Measurements from ENCODE around the gene DISP3.

DISP3 gene

DNA sequence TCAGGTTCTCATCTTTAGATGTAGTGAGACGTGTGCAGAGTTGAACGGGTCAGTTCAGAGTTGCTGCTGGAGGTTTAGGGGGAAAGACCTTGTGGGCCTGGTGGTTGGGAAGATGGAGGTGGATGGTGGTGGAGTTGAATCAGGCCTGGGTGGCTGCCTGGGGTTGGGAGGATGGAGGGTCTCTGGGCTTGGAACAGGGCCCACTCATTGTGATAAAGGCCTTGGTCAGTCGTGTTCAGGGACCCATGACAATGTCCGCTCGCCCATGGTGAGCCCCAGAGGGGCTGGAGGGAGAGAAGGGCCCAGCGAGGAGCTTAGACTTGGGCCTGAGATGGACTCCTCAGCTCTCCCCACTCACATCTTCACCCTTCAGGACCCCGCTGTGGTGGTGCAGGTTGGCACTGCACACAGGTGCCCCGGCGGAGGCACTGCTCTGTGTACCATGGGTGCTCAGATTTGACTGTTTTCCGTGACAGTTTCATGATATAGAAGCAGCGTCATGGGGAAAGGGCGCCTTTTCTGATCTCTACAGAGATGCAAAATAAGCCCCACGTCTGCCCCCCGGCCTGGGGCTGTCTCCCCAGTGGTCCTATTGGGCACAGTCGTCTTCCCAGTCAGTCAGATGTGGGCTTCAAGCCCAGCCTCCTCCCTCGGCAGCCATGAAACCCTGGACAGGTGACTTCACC, 39.2 kb downstream of the DISP3 start:
- no peak for DNase-seq

DNA sequence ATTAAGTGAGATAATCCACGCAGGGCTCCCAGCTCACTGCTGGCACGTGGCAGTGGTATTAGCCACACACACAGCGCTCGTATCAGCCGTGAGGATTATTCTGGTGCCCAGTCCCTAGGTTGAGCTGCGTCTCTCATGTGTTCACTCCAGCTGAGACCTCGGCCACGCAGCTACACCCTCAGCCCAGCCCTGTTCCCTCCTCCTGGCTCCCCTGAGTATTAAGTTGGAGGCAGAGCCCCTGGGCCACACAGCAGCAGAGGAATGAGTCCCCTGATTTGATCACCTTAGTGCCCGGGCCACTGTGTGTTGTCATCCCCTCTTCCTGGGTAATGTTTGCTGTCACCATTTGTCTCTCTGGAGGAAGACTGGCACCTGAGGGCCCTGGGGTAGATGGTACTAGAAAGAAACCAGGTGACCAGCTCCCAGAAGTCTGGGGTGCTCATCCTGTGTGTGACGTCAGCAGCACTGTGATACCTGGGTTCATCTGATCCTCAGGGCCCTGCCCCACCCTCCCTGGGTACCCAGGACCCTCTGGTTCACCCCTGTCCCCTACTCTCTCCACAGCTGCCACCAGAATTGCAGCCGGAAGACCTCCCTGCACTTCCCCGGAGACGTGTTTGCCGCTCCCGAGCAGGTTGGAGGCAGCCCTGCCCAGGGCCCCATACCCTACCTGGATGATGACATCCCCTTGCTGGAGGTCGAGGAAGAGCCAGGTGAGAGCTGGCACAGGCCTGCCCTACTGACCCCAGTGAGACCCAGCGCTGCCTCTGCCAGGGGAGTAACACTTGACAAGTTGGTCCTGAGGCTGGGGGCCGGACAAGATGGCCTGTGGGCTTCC, 40.1 kb downstream of the DISP3 start:
- no peak for DNase-seq

DNA sequence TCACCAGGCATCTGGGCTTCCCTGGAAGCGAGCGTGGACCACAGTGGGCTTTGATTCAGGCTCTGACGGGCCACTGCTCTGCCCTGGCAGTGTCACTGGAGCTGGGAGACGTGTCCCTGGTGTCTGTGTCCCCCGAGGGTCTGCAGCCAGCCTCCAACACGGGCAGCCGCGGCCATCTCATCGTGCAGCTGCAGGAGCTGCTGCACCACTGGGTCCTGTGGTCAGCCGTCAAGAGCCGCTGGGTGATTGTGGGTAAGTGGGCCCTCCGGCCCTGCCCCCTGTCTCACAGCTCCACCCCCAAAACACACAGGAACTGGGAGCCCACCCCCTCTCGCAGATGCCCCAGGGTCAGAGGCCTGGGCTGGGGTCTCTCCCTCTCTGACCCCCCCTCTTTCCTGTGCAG, 40.7 kb downstream of the DISP3 start:
- DNase-seq = no peak

DNA sequence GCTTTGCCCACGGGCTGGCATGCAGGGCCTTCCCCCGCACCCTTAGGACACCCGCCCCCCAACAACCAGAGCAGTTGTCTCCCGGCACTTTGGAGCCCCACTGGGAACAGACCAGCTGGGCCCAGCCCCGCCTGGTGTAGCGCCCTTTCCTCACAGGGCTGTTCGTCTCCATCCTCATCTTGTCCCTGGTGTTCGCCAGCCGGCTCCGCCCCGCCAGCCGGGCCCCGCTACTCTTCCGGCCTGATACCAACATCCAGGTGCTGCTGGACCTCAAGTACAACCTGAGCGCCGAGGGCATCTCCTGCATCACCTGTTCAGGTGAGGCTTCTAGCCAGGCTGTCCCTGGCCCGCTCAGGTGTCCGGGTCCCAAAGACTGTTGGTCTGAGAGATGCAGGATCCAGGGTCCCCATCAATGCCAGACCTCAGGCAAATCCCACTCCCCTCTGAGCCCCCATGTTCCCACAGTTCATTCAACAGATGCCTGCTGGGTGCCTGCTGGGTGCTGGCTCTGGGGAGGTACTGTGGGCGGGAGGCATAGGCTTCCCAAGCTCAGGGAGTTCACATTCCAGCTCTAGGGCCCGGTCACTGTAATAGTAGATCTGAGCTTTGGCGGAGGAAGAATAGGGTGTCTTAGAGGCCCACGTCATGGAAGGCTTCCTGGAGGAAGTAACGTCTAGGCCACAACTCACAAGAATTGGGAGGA, 41.7 kb downstream of the DISP3 start:
- no peak for DNase-seq

DNA sequence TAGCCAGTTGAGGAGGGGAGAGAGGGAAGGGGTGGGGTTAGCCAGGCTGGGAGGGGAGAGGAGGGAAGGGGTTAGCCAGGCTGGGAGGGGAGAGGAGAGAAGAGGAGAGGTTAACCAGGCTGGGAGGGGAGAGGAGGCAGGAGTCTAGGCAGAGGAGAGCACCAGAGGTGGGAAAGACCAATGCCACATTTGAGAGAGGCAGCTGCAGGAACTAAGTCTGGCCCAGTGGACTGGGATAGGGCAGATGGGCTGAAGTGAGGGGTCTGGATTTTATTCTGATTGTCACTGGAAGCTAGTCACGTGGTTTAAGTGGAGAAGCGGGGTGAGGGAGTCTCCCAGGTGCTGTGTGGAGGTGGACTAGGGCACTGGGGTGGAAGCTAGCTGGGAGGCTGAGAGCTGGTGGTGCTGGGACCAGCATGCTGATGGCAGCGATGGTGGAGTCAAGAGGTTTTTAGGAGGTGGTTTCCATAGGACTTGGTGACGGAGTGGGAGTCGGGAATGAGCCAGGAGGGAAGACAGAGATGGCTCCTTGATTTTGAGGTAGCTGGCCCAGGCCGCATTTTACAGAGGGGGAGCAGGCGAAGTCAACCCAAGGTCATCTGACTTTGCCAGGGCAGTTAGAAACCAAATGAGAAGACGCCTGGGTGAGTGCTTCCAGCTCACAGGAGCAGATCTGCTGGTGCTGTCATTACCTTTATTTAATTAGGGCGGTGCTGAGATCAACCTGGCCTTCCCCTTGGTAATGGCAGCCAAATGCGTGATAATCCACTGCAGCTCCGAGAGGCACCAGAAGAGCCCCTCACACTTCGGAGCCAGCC, 42.8 kb downstream of the DISP3 start:
- DNase-seq = no peak

DNA sequence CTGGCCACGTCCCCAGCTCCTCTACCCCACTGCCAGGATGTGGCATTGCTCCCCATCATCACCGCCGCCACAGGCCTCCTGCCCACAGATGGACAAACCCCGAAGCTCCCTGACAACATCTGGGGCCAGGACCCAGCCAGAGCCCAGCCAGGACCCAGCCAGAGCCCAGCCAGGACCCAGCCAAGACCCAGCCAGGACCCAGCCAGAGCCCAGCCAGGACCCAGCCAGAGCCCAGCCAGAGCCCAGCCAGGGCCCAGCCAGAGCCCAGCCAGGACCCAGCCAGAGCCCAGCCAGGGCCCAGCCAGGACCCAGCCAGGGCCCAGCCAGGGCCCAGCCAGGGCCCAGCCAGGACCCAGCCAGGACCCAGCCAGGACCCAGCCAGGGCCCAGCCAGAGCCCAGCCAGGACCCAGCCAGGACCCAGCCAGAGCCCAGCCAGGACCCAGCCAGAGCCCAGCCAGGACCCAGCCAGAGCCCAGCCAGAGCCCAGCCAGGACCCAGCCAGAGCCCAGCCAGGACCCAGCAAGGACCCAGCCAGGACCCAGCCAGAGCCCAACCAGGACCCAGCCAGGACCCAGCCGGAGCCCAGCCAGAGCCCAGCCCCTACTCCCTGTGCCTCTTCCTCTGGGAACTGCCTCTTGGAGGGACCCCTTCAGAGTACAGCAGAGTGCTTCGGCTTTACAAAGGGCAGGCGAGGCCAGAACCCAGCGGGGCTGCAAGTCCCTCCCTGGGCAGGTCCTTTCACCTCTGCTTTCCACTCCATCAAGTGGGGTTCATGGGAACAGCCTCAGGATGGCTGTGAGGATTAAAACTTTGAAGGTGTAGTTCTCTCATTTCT, 43.7 kb downstream of the DISP3 start:
- no peak for DNase-seq

DNA sequence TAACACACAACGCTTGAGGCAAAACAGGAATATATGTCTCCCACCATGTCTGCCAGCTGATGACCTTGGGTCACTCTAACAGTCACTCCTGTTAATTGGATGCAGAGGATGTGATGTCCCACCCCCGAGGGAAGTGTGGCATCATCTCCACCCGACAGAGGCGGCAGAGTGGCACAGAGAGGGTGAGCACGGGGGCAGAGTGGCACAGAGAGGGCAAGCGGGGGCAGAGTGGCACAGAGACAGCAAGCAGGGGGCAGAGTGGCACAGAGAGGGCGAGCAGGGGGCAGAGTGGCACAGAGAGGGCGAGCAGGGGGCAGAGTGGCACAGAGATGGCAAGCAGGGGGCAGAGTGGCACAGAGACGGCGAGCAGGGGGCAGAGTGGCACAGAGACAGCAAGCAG, 44.3 kb downstream of the DISP3 start:
- no peak for DNase-seq

DNA sequence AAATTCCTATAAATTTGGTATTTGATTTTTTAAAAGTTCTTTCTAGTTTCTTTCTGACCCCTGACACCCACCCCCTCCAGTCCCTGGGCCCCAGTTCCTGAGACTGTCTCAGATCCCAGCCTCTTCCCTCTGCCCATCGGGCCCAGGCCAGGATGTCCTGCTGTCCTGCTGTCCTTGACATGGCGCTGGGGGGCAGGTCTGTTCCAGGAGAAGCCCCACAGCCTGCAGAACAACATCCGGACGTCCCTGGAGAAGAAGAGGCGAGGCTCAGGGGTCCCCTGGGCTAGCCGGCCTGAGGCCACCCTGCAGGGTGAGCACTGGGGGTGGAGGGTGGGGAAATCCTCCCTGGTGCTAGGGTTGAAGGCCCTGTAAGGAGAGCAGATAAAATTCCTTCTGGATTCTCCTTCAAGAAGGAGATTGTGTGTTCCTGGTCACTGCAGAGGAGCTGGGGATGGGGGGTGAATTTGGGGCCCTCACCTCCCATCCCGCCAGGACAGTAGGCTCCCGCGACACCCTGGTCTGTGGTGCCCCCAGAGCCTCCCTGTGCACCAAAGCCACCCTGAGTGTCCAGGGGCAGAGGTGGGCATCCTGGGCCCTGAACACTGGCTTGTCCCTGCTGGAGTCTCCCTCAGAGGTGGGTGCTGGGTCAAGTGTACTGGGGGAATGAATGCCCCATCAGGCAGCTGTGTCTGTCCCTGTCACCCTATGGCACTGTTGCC, 45.0 kb downstream of the DISP3 start:
- DNase-seq = no peak

DNA sequence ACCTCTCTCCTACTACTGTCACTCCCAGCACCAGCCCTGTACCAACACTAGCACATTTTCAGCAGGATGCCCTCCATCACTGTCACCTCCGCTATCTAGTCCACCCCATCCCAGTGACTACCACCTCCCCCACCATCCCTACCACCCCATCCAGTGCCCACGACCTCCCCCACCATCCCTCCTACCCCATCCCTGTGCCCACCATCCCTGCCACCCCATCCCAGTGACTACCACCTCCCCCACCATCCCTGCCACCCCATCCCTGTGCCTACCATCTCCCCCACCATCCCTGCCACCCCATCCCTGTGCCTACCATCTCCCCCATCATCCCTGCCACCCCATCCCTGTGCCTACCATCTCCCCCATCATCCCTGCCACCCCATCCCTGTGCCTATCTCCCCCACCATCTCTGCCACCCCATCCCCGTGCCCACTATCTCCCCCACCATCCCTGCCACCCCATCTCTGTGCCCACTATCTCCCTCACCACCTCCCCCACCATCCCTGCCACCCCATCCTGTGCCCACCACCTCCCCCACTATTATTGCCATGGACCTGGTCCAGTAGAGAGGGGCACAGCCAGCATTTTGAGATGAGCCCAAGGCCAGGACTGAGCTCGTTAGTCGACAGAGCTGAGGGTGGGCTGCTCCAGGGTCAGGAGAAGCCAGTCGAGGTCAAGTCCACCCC, 45.7 kb downstream of the DISP3 start:
- DNase-seq = no peak

DNA sequence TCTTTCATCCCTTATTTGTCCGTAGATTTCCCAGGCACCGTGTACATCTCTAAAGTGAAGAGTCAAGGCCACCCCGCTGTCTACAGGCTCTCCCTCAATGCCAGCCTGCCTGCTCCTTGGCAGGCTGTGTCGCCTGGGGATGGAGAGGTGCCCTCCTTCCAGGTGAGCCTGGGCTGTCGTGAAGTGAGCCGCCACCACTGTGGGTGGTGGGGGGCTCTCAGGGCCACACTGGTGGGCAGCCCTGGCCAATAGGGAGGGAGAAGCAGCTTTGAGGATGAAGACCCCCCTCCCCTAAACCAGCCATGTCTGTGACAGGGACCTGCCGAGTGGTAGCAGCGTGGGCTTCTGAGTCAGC, 46.2 kb downstream of the DISP3 start:
- DNase-seq = no peak

DNA sequence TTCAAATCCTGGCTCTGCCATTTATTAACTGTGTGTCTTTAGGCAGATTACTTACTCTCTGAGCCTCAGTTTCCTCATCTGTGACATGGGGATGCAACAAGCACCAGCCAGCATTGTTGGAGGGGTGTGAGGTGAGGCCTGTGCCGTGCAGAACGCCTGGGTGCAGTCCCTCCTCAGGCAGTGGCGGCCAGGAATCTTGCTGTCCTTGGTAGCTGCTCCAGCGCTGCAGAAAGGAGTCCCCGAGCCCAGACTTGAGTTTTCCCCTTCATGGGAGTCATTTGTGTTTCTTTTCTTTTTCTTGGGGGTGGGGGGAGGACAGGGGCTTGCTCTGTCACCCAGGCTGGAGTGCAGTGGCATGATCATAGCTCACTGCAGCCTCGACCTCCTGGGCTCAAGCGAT, 46.6 kb downstream of the DISP3 start:
- DNase-seq = no peak

DNA sequence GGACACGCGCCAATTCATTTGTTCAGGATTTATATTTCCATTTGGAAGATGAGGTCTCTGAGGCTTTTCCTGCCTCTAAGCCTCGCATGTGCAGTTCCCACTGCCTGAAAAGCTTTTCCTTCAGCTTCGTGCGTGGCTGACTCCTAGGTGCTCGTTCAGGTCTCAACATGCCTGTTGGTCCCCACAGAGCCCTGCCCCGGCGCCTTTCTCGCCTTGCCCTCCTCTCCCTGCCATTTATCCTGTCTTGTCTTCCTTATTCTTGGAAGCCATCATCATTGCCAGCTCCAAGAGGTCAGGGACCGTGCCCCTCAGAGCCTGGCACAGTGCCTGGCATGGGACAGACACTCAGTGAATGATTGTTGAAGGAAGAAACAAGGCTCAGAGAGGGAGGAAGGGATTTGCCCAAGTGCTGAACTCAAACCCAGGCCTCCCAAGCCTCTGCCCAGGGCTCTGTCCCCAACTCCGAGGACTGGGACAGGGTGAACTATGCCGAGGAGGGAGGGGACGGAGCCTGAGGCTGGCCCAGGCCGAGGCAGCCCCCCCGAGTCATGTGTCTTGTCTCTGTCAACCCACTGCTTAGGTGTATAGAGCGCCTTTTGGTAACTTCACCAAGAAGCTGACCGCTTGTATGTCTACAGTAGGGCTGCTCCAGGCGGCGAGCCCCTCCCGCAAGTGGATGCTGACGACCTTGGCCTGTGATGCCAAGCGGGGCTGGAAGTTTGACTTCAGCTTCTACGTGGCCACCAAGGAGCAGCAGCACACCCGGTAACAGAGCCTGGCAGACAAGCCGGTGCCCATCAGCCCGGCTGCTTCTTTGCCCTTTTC, 47.3 kb downstream of the DISP3 start:
- DNase-seq = no peak

DNA sequence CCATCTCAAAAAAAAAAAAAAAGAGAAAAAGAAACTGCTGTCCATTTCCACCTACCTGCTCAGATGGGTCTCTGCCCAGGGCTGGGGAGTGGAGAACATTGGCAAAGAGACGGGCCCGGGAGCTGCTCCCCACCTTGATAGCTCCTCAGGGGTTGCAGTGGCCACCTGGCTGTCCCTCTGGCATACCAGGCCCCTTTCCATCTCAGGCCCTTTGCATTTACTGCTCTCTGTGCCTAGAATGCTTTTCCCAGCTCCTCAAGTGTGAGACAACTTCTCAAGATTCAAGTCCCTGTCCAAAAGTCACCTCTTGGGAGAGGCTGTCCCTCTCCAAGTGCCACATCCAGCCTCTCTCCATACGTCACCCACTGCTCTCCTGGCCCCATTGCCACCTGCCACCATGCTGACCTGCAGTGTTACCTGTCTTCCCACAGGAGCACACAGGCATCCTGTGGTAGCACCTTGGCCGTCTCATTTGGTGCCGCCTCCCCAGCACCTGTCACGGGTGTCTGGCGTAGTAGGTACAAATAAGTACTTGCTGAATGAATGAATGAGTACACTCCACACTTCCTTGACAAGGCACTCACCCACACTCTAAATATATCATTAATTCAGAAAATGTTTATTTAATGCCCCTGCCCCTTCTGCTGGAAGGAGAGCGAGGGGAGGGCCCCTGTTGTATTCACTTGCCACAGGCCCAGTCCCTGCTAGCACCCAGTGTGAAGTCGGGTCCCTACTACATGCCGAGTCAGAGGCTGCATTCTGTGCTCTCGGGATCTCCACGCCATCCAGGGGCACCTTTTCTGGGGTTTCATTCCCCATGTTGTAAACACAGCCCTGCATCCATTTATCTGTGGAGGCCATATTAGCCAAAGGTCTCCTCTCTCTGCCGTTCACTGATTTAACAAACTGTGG, 48.8 kb downstream of the DISP3 start:
- no peak for DNase-seq

DNA sequence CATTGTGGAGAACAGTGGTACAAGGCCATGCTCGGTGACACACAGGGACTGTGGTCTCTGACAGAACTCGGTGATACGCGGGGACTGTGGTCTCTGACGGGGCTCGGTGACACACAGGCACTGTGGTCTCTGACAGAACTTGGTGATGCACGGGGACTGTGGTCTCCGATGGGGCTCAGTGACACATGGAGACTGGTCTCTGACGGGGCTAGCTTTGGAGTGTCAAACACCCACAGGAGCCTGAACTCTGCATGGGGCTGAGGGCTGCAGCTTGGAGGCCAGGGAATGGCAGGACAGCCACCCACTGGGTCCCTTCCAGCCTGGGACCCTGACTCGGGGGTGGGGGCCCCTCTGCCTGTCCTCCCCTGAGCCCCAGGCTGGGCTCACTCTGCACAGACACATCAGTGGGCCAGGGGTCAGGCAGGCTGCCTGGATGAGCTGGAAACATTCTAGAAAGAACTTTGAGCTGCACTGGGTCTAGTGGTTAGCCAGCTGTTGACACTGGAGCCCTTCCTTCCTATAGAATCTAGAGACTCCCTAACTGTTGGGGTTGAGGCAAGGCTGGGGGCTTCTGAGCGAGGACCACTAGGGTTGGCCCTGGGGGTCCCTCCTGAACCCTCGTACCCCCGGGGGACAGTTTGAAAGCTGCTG, 49.8 kb downstream of the DISP3 start:
- DNase-seq = no peak

DNA sequence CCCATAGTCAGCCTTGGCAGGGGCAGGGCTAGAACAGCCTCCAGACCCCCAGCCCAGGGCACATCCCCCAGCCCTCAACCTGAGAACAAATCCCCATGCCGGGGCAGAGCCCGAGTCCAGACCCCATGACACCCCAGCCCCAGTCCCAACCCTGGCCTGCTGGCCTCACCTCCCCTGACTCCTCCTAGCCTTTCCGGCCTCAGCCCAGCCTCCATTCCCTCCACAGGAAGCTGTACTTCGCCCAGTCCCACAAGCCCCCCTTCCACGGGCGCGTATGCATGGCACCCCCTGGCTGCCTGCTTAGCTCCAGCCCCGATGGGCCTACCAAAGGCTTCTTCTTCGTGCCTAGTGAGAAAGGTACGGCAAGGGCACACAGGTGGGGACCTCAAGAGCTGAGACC, 50.4 kb downstream of the DISP3 start:
- DNase-seq = no peak

DNA sequence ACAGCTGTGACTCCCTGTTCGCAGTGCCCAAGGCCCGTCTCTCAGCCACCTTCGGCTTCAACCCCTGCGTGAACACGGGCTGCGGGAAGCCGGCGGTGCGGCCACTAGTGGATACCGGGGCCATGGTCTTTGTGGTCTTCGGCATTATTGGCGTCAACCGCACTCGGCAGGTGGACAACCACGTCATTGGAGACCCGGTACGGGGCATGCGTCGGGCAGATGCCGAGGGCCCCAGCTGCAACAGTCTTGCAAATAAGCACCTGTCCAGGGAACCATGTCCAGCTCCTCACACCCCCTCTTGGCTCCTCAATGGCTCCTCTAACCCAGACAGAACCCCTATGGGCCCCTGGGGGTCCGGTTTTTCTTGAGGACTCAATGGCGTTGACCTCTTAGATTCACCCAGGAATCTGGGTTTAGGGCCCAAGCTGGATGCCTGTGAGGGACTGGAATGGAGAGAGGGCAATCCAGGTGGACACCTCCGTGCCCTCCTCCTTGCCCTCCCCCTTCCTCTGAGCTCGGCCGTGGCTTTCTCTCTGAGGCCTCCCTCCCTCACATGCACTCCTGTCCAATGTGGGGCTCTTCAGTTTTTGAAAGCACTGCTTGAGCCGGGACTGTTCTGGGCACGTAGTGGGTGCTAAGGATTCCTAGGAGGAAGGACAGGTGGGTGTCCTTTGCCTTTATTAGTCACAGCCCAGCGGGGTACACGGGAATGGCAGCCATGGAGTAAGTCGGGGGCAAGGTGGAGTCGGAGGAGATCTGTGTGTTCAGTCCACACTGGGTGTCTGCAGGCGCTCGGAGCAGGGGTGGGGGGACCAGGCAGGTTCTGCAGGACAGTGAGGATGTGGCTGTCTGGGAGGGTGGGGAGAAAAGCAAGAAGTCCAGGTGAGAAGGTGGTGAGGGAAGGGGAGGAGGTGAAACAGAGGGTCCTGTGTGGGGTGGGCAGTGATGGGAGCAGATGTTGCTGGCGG, 51.1 kb downstream of the DISP3 start:
- no peak for DNase-seq

DNA sequence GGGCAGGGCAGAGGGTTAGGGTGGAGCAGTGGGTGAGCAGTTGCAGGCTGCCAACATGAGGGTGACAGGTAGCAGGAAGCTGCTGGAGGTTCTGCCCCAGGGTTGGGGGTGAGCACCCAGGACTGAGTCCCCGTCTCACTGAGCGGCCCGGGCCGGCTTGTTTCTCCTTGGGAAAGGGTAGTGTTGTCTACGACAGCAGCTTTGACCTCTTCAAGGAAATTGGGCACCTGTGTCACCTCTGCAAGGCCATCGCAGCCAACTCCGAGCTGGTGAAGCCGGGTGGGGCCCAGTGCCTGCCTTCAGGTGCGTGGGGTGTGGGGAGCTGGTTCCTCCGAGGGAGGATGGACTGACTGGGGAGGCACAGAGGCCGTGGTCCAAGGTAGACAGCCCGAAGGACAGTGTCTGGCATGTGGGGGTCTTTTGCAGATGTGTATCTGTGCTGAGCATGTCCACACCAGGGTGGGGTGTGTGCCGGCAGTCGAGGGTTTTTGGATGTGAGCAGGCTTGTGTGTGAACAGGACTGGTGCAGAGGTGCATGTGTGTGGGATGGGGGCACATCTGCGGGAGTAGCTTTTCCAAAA, 51.9 kb downstream of the DISP3 start:
- DNase-seq = no peak
